NCI-H2196 treated with DMSO at 0.1 percent for 48 hours (cell line): ENCODE data around the gene RASGEF1C.
A peak's percentile ranks its signal among the peaks of the same experiment; 100 is the strongest.

Source experiments
- DNase-seq: peaks from one replicate; lab custom pipeline; 2025; ENCODE audit not compliant: unreplicated experiment; lab: John Stamatoyannopoulos, UW

Gene RASGEF1C

DNA sequence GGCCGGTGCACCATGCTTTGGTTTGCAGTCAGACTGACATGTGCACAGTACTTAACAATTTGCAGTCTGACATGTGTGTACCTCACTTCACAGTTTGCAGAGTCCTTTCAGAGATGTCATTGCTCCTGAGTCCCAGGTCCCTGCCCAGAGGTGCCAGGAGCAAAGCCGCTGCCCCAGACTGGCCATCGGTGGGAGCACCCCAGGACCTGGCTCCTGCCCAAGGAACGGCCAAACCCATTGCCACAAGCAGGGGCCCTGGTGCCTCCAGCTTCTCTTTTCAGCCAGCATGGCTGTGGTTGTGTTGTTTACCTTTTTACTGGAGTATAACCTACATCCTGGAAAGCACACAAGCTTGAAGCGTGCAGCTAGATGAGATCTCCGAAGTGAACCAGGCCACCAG lies 28.6 kb downstream of the RASGEF1C start:
- DNase-seq = no peak

DNA sequence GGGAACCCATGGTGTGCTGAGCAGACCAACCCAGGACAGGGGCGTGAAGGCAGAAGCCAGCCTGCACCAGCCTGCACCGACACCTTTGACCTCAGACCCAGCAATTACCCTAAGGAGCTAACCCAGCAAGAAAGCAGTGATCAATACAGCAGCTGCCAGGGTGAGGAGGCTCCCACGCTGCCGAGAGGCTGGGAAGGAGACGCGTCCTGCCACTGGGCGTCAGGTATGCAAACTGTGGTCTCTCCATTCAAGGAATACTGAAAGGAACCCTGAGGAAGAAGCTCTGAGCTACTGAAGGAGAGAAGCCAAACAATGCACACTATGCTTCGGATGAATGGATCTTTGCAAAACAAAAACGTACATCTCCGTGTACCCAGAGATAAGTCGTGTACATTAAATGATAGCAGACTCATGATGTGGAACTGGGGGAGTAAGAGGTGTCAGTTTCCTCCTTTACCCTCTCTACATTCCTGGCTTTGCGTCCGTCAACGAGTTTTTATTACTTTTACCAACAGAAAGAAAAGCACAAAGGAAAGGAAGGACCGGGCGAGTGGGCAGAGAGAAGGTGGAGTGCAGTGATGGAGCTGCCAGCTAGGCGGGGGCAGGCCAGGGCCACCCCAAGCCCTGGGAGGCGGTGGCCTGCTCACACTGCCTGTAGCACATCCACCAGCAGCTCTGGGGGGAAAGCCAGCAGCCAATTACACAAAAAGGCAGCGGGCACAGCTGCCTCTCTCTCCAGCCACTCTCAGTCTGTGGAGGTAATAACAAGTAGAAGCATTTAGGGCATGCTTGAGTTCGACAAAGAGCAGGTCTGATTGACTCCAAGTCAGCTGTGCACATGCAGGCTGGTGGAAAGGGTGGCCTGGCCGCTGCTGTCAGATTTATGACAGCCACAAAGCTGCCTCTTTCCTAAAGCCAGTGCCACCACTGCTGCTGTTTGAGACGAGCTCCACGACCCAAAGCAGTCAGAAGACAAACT lies 29.3 kb downstream of the RASGEF1C start:
- DNase-seq = no peak

DNA sequence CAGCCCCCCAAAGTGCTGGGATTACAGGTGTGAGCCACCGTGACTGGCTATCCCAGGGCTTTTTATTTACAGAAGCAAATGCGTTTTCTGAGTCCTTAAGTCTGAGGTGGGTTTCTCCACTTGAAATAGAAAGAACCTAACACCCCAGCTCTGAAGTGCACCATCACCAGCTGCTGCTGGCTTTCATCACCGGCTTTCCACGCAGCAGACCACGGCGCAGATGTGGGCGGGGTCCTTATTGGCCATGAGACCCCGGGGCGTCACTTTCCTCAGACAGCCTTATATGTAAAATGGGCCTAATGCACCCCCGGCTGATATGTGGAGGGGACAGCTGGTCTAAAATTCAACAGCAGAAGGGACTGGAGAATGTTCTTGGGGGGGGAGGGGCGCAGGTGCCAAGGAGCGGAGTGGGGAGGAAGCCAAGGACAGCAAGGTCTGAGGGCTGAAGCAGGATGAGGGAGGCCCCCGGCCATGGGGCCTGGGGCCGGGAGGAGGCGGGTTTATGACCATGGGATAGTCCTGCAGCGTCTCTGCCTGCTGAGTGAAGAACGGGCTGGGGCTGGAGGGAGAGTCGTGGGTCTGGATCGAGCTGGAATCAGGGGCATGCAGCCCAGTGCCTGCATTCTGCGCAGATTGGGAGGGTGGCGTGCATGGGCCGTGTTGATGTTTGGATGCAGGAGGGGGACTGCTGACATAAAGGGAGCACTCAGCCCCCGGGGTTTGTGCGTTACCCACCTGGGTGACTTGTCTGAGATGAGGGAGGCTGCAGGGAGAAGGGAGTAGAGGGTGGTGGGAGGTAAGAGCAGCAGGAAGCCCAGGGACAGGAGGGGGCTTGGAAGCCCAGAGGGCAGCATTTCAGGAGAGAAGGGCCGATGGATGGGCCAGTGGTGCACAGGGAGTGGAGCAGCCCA lies 30.2 kb downstream of the RASGEF1C start:
- no peak for DNase-seq

DNA sequence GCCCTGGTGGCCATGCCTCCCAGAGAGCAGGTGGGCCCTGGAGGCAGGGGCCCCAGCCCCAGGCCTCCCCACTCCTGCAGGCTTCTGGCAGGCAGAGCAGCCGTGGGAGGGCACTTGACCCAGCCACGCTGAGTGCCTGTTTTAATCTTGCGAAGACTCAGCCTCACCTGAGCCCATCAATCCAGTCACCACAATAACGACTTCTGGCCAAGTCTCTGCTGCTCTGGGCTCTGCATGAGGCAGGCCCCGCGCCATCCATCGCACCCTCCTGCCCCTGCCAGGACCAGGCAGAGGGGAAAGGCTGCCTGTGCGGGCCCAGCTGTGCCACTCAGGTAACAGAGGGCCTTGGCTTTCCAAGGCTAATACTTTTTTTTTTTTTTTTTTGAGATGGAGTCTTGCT lies 32.8 kb downstream of the RASGEF1C start:
- no peak for DNase-seq

DNA sequence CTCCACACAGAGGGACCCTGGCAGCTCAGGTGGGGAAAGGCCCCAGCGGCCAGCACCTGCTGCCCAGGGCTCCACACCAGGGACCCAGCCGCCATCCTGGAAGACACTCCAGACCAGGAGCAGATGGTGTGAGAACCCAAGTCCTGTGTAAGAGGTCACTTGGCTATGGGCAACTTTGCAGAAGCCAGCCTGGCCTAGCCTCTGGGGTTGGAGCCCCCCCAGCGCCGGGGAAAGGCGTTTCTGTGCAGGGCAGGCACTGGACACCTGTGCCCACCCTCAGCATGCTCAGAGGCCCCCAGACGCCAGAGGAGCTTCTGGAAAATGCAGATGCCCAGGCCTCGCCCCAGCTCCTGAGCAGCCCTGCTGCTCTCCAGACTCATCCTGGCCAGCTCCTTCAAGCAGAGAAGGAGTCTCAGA lies 34.0 kb downstream of the RASGEF1C start:
- DNase-seq = no peak

DNA sequence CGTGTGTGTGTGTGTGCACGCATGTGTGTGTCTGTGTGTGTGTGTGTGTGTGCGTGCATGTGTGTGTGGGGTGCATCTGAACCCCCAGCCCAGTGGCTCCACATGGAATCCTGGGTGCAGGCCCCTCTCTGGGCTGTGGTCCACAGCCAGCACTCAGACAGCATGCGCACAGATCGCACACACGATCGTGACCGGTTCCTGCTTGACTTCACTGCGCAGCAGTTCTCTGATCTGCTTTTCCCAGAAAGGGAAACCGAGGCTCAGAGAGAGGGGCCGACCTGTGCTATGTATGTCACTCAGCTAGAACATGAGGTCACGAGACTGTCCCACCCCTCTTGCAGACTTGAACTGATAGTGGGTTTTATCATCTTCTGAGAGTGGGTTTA lies 34.4 kb downstream of the RASGEF1C start:
- no peak for DNase-seq

DNA sequence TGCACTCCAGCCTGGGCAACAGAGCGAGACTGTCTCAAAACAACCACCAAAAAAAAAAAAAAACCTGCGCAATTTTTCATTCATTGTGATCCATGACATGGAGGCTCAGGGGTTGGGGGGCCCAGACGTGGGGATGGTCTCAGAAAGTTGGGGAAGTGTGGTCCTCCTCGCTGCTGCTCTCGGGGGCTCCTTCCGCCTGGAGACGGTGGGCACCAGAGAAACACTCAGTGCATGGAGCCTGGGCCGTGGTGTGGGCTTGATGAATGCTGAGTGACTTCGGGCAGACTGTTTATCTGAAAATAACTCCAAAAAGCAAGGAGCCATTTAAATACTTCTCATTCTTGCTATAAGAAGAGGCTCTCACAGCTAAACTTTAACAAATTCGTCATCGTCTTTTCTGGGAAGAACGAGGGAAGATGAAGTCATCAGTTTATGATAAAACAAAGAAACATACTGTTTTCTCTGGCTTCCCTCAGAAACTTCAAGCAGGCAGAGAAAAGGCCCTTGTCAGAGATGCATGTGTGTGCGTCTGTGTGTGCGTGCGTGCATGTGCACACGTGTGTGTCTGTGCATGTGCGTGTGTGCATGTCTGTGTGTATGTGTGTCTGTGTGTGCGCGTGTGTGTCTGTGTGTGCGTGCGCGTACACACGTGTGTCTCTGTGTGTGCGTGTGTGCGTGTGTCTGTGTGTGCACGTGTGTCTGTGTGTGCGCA lies 35.0 kb downstream of the RASGEF1C start:
- no peak for DNase-seq

DNA sequence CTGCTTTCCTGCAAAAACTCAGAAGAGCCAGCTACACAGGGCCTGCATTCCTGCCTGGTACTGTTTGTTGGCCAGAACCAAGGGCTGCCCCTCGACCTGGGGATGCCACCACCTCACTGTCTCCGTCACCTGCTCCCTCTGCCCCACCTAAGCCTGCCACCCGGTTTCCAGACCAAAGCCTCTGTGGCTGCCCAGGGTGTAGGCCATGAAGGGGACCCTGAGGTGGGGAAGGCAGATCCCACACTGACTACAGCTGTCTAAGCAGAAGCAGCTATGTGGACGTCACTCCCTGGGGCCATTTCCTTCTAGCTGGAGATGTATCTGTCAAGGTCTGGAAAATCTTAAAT lies 35.8 kb downstream of the RASGEF1C start:
- DNase-seq = no peak

DNA sequence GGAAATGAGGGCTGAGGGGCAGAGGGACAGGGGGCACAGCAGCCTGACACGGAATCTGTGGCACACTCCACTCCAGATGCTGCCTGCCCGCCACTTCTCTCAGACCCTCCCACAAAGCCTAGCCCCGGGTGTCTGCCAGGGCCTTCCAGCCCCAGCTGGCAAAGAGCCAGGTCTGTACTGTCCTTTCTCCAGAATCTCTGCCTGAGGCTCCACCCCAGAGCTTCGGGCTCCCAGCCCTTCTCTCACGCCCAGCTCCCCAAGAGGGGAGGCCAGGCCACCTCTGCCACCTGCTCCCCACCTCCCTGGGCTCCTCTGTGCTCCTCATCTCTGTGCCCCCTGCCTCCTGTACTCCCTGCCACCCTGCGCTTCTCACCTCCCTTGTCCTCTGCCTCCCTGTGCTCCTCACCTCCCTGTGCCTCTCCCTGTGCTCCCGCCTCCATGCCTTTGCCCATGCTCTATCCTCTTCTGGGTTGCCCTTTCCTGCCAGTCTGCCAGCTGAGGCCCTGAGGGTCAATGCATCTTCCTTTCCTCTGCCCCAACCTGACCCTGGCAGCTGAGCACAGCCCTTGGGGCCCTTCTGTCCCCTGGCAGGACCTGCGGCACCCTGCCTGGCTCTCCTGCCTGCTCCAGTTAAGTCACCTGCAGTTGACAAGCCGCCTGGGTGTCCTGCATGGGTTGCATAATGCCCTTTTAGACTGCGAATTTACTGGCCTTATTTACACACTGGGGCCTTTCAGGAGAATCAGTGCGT lies 36.4 kb downstream of the RASGEF1C start:
- no peak for DNase-seq

DNA sequence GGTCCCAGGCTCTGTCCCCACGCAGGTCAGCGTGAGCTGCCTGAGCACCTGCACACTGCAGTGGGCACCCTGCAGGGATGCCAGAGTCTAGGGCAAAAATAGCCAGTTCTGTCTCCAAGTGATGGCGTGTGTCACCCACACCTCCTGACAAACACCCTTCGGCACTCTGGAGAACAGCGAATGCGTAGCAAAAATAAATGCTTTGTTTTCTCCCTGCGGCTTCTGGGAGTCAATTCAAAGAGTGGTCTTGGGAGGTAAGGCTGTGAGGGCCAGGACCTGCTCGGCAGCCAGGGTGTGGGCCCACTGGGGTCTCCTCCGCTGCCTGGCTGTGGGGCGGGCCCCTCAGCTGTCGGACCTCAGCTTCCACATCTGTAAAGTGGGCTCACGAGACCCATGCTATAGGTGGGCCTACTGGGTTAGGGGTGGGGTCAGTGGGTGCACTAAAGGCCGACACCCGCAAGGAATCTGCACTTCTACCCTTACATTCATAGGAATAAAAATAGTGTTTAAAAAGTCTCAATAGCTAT lies 37.4 kb downstream of the RASGEF1C start:
- no peak for DNase-seq

DNA sequence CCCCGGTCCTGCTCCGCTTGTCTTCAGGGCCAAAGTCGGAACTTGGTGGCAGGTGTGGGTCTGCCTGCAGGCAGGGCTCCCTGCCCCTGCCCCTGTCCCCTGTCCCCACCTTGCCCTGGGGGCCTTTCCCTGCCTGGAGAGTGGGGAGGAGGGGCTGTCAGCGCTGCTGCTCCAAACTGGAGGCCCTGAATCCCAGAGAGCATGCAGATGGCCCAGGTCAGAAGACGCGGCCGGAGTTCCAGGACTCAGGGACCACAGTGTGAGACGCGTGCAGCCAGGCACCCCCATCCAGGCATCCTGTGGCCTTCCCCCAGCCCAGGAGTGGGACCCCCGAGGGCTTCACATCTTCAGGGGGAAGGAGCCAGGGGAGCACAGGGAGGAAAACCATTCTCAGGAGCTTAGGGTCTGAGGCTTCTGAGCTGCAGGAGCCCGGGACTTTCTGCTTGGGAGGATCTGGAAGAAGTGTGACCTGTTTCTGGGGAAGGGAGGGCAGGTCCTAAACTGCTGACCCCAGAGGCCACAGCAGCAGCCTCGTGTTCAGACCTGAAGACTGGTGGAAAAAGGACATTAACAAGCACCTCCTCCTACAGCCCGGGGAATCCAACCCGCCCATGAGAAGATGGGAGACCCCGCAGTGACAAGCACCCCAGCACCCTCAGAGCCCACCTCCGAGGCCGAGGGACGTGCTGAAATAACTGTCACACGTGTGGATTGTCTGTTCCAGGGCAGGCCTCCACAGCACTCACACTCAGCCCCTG lies 38.0 kb downstream of the RASGEF1C start:
- DNase-seq = no peak

DNA sequence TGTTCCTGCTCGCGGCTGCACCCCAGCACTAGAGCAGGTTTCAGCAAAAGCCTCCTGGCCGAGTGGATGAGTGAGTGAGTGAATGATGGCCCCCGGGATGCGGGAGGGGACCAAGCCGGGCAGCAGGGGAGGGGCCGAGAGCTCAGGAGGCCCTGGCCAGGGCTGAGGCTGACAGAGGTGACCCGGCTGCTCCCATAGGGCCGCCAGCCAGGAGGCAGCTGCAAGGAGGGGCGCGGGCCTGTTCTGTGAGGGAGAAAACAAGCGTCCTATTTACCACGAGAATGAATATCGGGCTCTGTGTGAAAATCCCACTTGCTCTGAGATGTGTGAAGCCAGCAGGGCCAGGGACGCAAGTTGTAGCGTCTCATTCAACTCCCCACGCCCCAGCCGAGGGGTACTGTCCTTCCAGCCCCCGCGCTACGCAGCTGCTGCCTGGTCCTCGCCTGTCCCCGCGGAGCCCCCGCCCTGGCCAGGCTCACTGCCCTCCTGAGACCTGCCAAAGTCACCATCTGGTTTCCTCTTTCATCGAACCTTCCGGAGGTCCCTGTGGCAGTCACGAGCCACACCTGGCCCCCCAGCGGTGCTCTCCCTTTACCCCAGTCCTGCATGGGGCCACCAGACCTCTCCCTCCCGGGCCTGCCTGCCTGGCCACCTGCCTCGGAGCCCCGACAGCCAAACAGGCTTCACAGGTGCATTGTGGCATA lies 38.8 kb downstream of the RASGEF1C start:
- no peak for DNase-seq

DNA sequence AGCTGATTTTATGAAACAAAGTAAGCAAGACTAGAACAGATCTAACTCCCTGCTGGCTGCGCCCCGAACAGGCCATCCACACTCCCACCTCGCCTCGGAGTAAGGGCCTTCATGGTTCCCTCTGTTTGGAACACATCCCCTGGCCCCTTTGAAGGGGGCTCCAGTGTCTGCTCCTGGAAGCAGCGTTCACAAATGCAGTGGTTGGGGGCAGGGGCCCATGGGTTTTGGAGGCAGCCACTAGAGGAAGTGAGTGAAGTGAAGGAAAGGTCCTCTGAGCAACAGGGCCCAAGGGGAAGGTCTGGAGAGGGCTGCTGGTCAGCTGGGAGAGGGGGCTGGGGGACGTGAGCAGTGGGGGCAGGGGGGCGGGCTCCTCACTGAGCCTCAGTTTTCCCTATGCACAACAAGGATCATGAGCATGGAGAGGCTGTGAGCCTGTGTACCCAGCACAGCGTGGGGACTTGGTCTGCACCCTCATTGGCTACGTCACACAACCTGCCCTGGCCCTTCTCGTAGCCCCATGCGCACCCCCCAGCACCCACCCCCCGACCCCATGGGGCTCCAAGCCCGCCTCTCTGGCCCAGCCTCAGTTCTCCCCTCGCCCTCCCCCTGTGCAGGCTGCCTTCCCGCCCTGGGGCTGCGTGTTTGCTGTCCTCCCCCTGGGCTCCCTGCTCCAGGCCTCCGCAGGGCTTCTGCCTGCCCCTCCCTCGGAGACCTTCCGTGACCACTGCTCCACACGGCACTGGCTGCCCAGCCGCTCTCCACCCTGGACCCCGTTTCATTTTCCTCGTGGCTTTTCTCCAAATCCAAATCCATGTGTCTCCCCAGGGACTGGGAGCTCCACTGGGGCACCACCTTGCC lies 39.5 kb downstream of the RASGEF1C start:
- no peak for DNase-seq

DNA sequence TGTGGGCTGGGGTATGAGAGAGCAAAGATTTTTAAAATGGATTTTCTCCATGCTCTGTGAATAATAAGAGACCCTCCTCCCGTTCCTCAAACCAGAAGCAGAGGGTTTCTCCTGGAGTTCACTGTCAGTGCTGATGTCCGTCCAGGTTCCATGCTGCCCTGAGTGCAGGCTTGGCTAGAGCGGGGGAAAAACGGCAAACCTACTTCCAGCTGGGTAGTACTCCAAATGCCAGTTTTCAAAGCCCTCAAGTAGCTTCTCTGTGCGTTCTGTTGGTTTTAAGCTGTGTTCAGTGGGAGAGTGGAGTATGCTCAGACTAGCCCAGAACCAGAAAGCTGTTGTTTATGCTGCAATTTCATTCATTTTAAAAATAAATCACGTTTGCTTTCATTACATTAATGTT lies 40.3 kb downstream of the RASGEF1C start:
- no peak for DNase-seq

DNA sequence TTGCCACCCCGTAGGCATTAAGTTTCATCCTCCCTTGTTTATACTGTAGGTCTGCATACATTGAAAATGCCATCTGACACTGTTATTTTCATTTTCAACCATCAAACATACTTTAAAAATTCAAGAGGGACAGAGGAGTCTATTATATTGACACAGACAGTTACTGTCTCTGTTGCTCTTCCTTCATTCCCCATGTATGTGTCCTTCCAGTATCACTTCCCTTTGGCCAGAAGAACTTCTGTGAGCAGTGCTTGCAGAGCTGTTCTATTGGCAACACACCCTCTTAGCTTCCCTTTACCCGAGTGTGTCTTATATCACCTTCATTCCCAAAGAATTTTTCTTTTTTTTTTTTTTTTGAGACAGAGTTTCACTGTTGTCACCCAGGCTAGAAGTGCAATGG lies 42.8 kb downstream of the RASGEF1C start:
- no peak for DNase-seq

DNA sequence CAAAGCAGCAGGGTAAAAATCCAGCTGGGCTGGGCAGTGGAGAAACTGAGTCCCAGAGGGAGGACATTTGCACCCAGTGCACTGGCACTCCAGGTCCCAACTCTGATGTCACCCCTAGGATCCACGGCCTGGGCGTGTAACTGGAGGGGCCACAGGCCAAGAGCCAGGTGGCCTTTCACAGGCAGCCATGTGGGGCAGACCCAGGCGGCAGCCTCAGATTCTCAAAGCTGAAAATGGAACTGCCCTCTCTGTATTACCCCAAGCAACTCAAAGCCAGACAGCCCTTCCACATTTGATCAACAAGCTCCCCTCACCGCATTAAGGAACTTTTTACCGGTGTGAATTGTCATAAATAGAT lies 46.7 kb downstream of the RASGEF1C start:
- DNase-seq = no peak

DNA sequence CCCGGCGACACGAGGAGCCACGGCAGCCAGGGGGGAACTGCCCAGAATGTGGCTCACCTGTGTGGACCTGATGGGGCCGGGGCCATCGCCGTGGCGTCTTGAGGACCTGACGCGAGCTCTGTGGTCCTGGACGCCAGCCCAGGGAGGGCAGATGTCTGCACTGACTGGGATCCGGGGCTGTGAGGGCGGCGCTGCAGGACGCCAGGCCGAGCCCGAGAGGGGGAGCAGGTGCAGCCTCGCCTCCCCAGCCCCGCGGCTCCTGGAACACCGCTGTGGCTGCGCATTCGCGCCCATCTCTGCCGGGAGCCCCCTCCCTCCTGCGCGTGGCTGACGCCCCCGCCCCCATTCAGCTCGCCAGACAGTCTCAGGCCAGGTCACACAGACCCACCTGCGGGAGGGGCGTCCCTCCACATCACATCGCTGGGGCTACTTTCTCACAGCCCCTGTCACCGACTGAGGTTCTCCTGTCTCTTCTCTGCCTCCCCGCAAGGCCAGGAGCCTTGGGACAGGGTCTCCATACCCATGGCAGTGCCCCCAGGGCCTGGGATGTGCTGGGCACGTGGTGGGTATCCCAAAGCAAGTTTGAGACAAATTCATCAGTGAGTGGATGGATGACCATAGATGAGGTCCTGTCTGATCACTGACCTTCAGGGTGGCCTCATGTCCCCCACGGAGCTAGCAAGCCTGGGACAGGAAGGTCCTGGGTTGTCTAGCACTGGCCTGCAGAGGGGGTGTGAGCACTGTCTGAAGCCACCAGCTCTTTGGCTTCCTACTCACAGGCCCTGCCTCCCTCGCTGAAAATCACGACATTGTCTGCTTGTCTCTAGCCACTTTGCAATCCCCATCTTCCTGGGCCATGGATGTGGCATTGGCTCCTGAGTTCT lies 47.3 kb downstream of the RASGEF1C start:
- peak; percentile 25 for DNase-seq
